WTC11 (cell line): Measurements from ENCODE around the gene OBP2B. TPM values are rescaled to one million over a fixed set of nuclear protein-coding genes. Genes with fewer than 3 reads are reported as not detected.
A peak's percentile ranks its signal among the peaks of the same experiment; 100 is the strongest.

ENCODE experiments used
- ATAC-seq: fragments of 200-7000 bp; cut with Tn5 transposase; 2 replicates; pipeline ENCODE4 v1.10.0; 2021; ENCODE audit warnings: mild to moderate bottlenecking, moderate library complexity
- CTCF ChIA-PET: fragments of 300-600 bp; sonication (Branson Sonifier 250); formaldehyde crosslinking; loops from one replicate; lab custom pipeline; 2021; ENCODE audit warnings: antibody characterized with exemption; lab: Charles Lee
- POLR2A ChIA-PET: fragments of 350-600 bp; sonication (Branson Sonifier 250); formaldehyde crosslinking; loops from one replicate; lab custom pipeline; 2021; ENCODE audit warnings: antibody characterized with exemption; lab: Charles Lee
- DNase-seq: peaks from one replicate; pipeline ENCODE4 v3.0.0; 2021; ENCODE audit warnings: low spot score
- H3K27ac Mint-ChIP-seq: 2 replicates; pipeline ENCODE4 v1.8.0; 2021; ENCODE audit warnings: mixed read lengths
- H3K27me3 Mint-ChIP-seq: 2 replicates; pipeline ENCODE4 v1.8.0; 2021; ENCODE audit warnings: low read depth, mild to moderate bottlenecking, moderate library complexity, mixed read lengths
- H3K36me3 Mint-ChIP-seq: 2 replicates; pipeline ENCODE4 v1.8.0; 2021; ENCODE audit warnings: mixed read lengths
- H3K4me1 Mint-ChIP-seq: 2 replicates; pipeline ENCODE4 v1.8.0; 2022; ENCODE audit warnings: mixed read lengths
- H3K4me3 Mint-ChIP-seq: 2 replicates; pipeline ENCODE4 v1.8.0; 2021; ENCODE audit warnings: mild to moderate bottlenecking, moderate library complexity, mixed read lengths
- H3K9me3 Mint-ChIP-seq: 2 replicates; pipeline ENCODE4 v1.8.0; 2021; ENCODE audit warnings: mixed read lengths
- ATF1 ChIP-seq: sonication (generic); formaldehyde crosslinking; IDR thresholded peaks from 2 replicates; pipeline ENCODE4 v1.8.1; 2023; ENCODE audit warnings: mild to moderate bottlenecking, moderate library complexity, missing genetic modification reagents
- ATF6 ChIP-seq: sonication (generic); formaldehyde crosslinking; IDR thresholded peaks from 2 replicates; pipeline ENCODE4 v1.8.1; 2023; ENCODE audit warnings: mild to moderate bottlenecking, missing genetic modification reagents
- CBFB ChIP-seq: sonication (generic); formaldehyde crosslinking; IDR thresholded peaks from 2 replicates; pipeline ENCODE4 v1.8.1; 2022; ENCODE audit warnings: mild to moderate bottlenecking, low read depth, missing genetic modification reagents
- E2F4 ChIP-seq: sonication (generic); formaldehyde crosslinking; IDR thresholded peaks from 2 replicates; pipeline ENCODE4 v1.8.1; 2022; ENCODE audit warnings: low read depth, mild to moderate bottlenecking, moderate library complexity, missing genetic modification reagents, borderline replicate concordance
- EMX1 ChIP-seq: fragments of 250-450 bp; sonication (Bioruptor Pico); IDR thresholded peaks from 2 replicates; pipeline ENCODE4 v1.8.0; 2021; ENCODE audit warnings: mild to moderate bottlenecking
- GTF2I ChIP-seq: fragments of 250-450 bp; sonication (Bioruptor Pico); conservative IDR thresholded peaks from 2 replicates; pipeline ENCODE4 v1.4.0; 2021; ENCODE audit warnings: mild to moderate bottlenecking
- IRF2 ChIP-seq: sonication (generic); formaldehyde crosslinking; IDR thresholded peaks from 2 replicates; pipeline ENCODE4 v1.8.0; 2022; ENCODE audit warnings: low read depth, missing genetic modification reagents, borderline replicate concordance
- JUN ChIP-seq: sonication (generic); formaldehyde crosslinking; IDR thresholded peaks from 2 replicates; pipeline ENCODE4 v1.8.0; 2023; ENCODE audit warnings: mild to moderate bottlenecking, missing genetic modification reagents
- MAX ChIP-seq: sonication (generic); formaldehyde crosslinking; IDR thresholded peaks from 2 replicates; pipeline ENCODE4 v1.8.0; 2022; ENCODE audit warnings: mild to moderate bottlenecking, missing genetic modification reagents
- MXD4 ChIP-seq: fragments of 250-450 bp; sonication (Bioruptor Pico); IDR thresholded peaks from 2 replicates; pipeline ENCODE4 v1.8.0; 2021; ENCODE audit warnings: mild to moderate bottlenecking, moderate library complexity, borderline replicate concordance
- NFE2L1 ChIP-seq: sonication (generic); formaldehyde crosslinking; IDR thresholded peaks from 2 replicates; pipeline ENCODE4 v1.8.1; 2023; ENCODE audit warnings: missing genetic modification reagents
- NFYB ChIP-seq: sonication (generic); formaldehyde crosslinking; conservative IDR thresholded peaks from 2 replicates; pipeline ENCODE4 v1.8.0; 2022; ENCODE audit warnings: low read depth, missing genetic modification reagents
- PRDM15 ChIP-seq: sonication (generic); formaldehyde crosslinking; IDR thresholded peaks from 2 replicates; pipeline ENCODE4 v1.8.0; 2022; ENCODE audit warnings: missing genetic modification reagents
- SMAD4 ChIP-seq: sonication (generic); formaldehyde crosslinking; IDR thresholded peaks from 2 replicates; pipeline ENCODE4 v1.8.0; 2022; ENCODE audit warnings: mild to moderate bottlenecking, missing genetic modification reagents
- SOX15 ChIP-seq: fragments of 250-450 bp; sonication (Bioruptor Pico); IDR thresholded peaks from 2 replicates; pipeline ENCODE4 v1.9.0; 2021; ENCODE audit warnings: mild to moderate bottlenecking
- TP53 ChIP-seq: sonication (generic); formaldehyde crosslinking; IDR thresholded peaks from 2 replicates; pipeline ENCODE4 v1.8.1; 2023; ENCODE audit warnings: mild to moderate bottlenecking, missing genetic modification reagents
- ZNF423 ChIP-seq: fragments of 250-450 bp; sonication (Bioruptor Pico); IDR thresholded peaks from 2 replicates; pipeline ENCODE4 v2.1.2; 2022; ENCODE audit warnings: mild to moderate bottlenecking, moderate library complexity
- total RNA-seq: library from RNA; stranded (reverse); gene quantifications from 3 replicates; pipeline ENCODE4 v1.2.3, GENCODE V29; 2021
- TF ChIP-seq, protein P1 (sequence below): sonication (generic); formaldehyde crosslinking; IDR thresholded peaks from 2 replicates; pipeline ENCODE4 v1.8.1; 2022; ENCODE audit warnings: low read depth, missing genetic modification reagents, borderline replicate concordance
- TF ChIP-seq, protein P2 (sequence below): sonication (generic); formaldehyde crosslinking; IDR thresholded peaks from 2 replicates; pipeline ENCODE4 v1.8.1; 2022; ENCODE audit warnings: missing genetic modification reagents, borderline replicate concordance

The OBP2B gene
- total RNA-seq, 1 experiment from 2014 or later: not detected

GRCh38 chr9:133239533-133240090 lies 30.6 kb upstream of the OBP2B start:
- POLR2A ChIA-PET: interaction anchor here (1.5 to 1.6 kb wide), 2 partner anchors 51 to 90 kb away, joined by 6 to 7 read pairs; no protein-coding TSS in a partner anchor
- DNase-seq (no peak), ATAC-seq (no peak)
- H3K27me3 Mint-ChIP-seq: peaks cover 32% of the 10 kb centered on the region
- CTCF ChIA-PET: interaction anchor here (0.9 to 4.0 kb wide), 26 partner anchors 8 to 785 kb away, joined by 3 to 153 read pairs (median 8); partner anchors contain the start of genes ABO, BRD3OS, CACFD1 and GTF3C5
- H3K36me3 Mint-ChIP-seq: no peaks in the 10 kb centered on the region
- peak overlapping the region; percentile 71; the same call in 1 of the 2 replicates for H3K4me3 Mint-ChIP-seq
- TF ChIP-seq ZNF423 (no peak), MAX (CRISPR knock-in tag) (no peak), NFE2L1 (CRISPR knock-in tag) (no peak), ATF1 (CRISPR knock-in tag) (no peak), ATF6 (CRISPR knock-in tag) (no peak), IRF2 (CRISPR knock-in tag) (no peak), SOX15 (CRISPR knock-in tag) (no peak), GTF2I (CRISPR knock-in tag) (no peak), PRDM15 (CRISPR knock-in tag) (no peak), TP53 (CRISPR knock-in tag) (no peak), MXD4 (no peak), NFYB (no peak), SMAD4 (CRISPR knock-in tag) (no peak), EMX1 (CRISPR knock-in tag) (no peak), CBFB (CRISPR knock-in tag) (no peak), E2F4 (no peak), JUN (CRISPR knock-in tag) (no peak)
- TF ChIP-seq, protein P1, sequence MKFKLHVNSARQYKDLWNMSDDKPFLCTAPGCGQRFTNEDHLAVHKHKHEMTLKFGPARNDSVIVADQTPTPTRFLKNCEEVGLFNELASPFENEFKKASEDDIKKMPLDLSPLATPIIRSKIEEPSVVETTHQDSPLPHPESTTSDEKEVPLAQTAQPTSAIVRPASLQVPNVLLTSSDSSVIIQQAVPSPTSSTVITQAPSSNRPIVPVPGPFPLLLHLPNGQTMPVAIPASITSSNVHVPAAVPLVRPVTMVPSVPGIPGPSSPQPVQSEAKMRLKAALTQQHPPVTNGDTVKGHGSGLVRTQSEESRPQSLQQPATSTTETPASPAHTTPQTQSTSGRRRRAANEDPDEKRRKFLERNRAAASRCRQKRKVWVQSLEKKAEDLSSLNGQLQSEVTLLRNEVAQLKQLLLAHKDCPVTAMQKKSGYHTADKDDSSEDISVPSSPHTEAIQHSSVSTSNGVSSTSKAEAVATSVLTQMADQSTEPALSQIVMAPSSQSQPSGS: no peak
- TF ChIP-seq, protein P2, sequence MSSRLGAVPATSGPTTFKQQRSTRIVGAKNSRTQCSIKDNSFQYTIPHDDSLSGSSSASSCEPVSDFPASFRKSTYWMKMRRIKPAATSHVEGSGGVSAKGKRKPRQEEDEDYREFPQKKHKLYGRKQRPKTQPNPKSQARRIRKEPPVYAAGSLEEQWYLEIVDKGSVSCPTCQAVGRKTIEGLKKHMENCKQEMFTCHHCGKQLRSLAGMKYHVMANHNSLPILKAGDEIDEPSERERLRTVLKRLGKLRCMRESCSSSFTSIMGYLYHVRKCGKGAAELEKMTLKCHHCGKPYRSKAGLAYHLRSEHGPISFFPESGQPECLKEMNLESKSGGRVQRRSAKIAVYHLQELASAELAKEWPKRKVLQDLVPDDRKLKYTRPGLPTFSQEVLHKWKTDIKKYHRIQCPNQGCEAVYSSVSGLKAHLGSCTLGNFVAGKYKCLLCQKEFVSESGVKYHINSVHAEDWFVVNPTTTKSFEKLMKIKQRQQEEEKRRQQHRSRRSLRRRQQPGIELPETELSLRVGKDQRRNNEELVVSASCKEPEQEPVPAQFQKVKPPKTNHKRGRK (CRISPR knock-in tag): no peak
- H3K4me1 Mint-ChIP-seq: peaks cover 4% of the 10 kb centered on the region
- H3K9me3 Mint-ChIP-seq: no peaks in the 10 kb centered on the region
- no peak overlapping the region for H3K27ac Mint-ChIP-seq
